ENCODE measurements around the gene CCDC6.
"Not testable (repeated sequence)": the region's sequence is repeated elsewhere in the genome, so short reads cannot be mapped to it uniquely, and the experiment has no call there.

The CCDC6 gene

DNA sequence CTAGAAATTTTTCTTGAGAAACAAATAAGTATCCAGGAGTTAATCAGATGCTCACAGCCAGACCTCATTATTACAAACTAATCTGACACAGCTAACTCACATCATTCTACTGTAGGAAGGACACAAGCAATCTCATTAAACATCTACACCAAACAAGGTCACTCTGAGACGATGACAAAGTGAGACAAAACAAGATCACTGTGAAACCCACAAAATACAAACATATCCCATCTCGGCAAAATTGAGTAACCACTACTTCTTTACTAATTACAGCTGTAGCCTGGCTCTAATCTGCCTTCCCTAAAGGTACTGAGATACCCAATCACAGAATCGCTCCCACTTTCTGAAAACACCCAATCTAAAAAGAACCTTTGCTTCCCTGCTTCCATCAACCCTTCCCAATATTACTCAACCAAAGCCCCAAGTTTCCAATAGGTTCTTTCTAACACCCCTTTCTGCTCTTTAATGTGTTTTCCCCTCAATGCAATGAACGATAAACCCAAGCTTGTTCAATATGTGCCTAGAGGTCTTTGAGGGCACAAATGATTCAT lies 26.9 kb downstream of the CCDC6 start:
- DNase-seq, result no peak

DNA sequence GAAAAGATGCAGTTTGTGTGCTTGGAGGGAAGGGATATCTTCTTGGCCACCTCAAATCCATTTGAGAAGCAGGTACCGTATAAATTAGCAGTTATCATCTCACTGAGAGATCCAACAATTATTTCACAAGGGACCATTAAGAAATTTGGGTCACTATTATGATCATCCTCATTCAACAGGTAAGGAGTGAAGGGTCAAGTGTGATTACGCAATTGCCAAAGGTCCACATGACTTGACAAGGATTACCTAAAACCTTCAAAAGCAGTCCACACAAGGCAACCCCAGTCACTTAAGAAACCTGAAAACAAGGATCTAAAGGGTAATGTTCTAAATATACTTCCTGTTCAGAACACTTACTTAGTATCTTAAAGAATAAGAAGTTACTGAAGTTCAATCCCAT lies 27.4 kb downstream of the CCDC6 start:
- DNase-seq, result no peak

DNA sequence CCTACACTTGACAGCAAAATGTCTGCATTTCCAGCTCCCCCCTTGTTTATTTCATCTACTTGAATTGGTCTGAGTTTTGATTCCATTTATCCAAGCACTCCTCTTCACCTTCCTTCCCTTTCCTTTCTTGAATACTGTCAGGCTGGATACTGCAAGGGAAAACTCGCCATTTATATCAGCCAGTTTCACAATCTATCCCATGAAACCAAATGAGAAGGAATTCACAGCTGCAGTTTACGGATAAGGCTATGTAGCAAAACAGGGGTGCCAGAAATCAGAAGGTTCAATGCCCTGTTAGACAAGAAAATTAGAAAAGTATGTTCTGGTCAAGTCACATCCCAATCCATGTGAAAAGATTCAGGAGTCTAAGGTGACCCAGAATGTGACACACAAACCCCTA lies 28.1 kb downstream of the CCDC6 start:
- DNase-seq, result no peak

DNA sequence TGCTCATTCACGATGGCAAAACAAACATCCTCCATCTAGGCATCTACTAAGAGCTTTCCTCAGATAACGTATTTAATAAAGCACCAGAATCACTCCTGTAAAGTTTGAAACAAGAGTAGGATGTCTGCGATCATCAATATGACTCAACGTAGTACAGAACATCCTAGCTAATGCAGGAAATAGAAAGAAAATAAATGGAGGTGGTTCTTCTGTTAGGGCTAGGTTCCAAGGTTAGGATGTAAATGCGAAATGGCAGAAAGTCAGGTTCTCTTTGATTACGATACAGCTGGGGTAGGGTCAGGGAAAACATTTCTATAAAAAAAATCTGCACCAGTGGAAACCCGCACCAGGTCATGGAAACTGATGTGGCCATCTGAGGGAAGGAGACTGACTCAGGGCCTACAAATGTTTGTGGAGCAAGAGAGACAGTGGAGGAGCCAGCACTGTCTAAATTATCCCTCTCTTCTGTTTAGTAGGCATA lies 29.1 kb downstream of the CCDC6 start:
- no peak for DNase-seq

DNA sequence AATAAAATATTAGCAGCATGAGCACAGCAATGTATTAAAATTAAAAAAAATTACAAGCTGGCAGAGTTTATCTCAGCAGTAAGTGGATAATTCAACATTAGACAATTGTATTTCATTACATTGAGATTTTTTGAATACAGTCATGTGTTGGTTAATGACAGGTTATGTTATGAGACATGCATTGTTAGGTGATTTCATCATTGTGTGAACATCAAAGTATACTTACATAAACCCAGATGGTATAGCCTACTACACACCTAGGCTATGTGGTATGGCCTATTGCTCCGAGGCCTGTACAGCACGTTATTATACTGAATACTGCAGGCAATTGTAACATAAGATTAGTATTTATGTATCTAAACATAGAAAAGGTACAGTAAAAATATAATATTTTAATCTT lies 29.7 kb downstream of the CCDC6 start:
- DNase-seq, result no peak

DNA sequence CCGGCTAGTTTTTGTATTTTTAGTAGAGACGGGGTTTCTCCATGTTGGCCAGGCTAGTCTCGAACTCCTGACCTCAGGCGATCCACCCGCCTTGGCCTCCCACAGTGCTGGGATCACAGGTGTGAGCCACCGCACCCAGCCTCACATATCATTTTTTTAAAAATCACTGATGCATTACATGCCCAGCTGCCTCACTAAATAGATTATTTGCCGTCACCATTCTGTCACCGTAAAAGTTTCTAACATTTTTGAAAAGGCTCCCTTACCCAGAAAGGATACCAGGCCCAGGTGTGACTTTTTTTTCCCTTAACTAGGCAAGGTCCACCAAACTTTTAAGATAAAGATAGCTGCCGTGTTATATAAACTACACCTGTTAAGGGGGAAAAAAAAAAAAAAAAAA lies 30.1 kb downstream of the CCDC6 start:
- DNase-seq, result not testable (repeated sequence)

DNA sequence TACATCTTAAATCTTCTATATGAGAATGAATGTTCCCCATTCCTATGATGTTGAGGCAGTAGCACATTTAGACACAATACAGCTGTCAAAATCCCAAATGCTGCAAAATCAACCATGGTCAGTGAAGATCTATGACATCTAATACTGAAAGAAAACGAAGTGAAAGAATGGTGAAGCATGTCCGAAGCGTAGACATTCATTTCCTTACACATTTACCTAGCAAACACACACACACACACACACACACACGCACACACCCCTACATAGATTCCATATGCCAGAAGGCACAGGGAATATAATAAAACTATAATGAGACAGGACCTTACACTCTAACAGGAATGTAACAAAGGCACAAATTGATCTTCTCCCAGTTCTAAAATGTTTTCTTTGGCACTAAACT lies 32.5 kb downstream of the CCDC6 start:
- no peak for DNase-seq

DNA sequence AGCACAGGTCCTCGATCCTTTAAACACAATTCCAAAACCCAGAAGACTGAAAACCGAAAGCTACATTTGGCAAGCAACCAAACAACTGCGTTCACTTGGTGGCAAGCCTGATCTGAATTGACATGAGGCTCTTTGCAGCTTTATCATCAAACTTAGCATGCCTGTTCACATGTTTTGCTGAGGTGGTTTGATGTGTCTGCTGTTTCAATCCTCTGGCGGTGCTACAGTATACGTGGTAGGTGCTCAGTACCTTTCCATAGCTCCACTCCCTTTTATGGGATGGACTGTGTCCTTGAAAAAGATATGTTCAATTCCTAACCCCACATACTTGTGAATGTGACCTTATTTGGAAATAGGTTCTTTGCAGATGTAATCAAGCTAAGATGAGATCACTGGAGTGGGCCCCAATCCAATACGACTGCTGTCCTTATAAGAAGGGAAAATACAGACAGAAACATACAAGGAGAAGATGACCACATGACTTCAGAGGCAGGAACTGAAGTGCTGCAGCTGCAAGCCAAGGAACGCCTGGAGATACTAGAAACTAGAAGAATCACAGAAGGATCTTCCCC lies 33.4 kb downstream of the CCDC6 start:
- DNase-seq, result no peak

DNA sequence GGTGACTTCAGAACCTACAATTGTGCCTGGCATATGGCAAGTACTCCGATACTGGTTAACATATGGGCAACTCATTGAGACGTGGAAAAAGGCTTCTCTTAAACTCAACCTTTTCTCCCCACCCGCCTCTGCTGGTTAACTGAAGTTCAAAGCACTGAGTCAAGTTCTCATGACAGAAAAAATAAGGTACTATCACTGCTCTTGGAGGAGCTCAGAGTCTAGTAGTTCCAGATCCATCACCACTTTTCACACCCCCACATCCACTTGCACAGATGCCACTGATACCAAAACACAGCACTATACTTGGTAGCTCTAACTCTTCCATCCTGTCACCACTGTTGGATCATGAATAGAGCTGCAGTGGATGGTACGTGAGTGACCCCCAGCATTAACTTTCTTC lies 36.2 kb downstream of the CCDC6 start:
- no peak for DNase-seq

DNA sequence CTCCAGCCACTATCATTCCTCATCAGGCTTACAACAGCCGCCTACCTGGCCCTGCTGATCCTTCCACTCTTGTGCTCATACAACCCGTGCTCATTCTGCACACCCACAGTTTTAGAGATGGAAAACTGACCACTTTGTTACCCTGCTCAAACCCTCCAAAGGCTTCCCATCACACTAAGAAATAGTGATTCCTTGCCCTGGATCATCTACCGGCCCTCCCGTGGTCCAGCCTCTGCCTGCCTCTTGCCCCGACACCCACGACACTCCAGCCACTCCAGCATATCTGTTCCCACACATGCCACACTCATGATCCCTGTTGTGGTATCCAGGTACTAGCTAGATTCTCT lies 36.8 kb downstream of the CCDC6 start:
- DNase-seq, result no peak

DNA sequence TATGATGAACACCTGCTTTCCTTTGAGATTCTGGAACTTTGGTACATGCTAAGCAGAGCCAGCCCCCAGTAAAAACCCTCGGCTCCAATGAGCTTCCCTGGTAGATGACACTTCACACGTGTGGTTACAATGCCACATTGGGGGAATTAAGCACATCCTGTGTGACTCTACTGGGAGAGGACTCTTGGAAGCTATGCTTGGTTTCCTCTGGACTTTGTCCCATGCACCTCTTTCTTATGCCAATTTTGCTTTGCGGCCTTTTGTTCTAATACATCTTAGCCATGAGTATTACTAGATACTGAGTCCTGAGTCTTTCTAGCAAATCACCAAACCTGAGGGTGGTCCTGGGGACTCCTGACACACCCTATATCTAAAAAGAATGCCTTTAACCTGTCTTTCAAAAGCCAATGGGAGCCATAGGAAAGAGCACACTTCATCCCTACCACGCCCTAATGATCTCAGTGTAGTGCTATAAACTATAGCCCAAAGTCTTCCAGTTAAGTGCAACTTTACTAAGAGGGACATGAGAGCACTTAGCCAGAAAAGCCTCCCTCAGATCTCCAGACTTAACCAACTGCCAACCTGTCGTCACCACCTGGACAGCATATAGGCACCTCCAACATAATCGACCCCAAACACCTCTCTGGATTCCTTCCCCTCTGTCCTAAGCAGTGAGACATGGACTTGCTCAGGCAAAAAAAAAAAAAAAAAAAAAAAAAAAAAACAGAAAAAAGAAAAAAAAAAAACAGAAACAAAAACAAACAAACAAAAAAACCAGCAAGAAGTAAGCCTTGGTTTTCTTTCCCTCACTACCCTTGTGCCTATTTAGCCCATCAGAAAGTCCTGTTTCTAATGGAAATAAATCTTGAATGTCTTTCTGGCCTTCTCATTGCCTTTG lies 37.4 kb downstream of the CCDC6 start:
- no peak for DNase-seq

DNA sequence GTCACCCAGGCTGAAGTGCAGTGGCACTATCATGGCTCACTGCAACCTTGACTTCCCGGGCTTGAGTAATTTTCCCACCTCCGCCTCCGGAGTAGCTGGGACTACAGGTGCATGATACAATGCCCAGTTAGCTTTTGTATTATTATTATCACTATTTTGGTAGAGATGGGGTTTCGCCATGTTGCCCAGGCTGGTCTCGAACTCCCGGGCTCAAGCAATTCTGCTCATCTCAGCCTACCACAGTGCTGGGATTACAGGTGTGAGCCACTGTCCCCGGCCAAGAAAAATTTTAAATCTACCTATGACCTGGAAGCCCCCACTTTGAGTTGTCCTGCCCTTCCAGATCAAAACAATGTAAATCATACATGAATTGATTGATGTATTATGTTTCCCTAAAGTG lies 38.8 kb downstream of the CCDC6 start:
- no peak for DNase-seq

DNA sequence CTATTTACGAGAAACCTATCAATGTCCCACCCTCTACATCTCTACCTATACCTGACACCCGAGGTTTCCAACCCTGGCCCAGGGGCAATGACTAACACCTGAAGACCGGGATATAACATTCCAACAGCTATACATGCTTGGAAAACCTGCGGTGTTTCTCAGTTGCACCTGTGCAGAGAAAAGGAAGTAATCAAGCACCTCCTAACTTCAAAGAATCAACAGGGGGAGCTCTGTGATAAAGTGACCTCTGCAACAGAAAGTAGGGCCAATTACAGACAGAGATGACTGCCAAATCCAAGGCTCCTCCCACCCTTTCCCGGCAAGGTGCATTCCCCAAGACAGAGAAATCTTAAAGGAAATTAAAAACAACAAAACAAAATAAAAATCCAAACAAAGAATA lies 41.3 kb downstream of the CCDC6 start:
- DNase-seq, result no peak

DNA sequence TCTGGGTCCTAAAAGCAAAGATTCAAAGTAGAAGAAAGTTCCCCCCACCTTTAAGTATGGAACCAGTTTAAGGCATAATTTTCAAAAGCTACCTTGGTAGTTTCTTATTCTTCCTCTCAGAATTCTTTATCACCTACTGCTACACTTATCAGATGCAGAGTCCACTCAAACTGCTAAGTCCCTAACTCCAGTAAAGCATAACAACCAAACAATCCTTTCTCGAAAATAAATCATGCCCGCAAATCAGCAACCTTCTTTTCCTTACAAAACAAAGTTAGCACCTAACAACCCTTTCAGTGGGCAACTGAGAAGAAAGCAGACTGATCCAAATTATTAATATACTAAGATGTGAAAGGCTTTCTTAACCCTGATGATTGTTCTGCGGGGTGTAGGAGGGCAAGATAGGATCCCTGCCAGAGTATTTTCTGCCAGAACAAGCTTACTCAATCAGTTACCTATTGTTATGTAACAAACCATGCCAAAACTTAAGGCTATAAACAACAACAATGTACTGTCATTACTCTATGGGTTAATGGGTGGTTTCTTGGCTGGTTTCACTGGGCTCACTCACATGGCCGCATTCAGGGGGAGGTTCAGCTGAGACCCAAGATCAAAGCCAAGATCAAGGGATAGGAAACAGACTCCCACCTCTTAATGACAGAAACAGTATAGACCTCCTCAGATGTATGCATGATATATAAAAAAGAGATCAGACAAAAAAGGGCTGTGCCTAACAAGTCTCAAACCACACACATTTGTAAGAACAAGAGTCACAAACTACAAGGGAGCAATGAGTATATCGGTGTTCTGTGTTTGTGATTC lies 42.0 kb downstream of the CCDC6 start:
- DNase-seq, result peak; percentile 28

DNA sequence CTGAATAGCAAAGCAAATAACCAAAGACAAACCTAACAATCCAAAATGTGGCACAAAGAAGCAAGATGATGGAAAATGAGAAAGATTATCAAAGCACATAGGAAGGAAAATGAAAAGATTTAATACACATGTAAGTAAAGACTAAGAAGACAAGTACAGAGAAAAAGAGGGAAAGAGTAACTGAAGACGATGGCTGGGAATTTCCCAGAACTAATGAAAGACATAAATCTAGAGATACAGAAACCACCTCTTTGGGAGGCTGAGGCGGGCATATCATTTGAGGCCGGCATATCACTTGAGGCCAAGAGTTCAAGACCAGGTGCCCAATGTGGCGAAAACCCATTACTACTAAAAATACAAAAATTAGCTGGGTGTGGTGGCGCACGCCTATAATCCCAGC lies 46.8 kb downstream of the CCDC6 start:
- no peak for DNase-seq

DNA sequence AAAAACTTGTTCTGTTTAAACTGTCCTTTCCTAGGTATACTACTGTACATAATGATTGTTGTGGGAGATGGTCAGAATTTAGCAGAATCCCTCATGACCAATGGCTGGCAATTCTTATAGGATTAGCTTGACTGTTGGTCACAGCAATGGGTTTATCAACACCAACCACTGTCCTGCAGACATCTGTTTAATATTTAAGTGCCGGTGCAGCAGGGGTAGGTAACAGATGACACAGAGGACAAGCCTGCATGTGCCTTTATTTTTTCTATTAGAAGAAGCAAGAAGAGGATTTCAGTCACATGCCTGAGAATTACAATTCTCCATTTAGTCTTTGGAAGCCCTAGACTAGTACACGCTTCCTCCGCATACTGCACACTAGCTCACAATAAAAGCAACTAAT lies 48.4 kb downstream of the CCDC6 start:
- DNase-seq, result no peak

DNA sequence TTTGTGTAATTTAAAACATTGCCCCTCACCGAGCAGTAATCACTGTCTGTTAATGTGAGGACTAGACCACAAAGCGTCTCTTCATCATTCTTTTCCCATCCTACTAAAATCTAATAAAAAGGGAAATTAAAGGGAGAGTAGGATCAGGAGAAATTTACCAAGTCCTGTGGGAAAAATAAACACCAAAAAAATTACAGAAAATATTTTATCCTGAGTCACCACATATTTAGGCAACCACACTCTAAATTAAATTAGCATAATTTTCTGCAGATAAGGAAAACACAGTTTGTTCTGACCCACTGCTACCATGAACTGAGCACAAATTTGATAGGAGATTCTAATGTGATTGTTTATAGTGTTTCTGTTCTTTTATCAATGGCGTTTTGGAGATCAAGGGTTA lies 49.3 kb downstream of the CCDC6 start:
- DNase-seq, result no peak

DNA sequence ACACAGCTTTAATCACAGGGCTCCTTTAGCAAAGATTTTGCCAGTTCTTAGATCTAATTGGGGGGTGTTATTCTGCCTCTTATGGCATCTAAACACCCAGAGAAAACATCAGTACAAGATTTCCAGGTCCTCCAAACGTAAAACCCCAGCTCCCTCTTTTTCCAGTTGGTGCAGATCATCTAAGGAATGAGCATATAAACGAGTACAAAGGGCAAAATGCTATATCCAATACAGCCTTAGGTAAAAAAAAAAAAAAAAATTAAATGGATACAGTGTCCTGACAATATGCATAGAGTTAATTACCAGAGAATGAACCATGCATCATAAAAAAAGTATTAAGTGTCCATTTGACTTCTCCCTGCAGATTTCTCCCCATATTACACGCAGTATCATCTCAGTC lies 50.3 kb downstream of the CCDC6 start:
- DNase-seq, result no peak

DNA sequence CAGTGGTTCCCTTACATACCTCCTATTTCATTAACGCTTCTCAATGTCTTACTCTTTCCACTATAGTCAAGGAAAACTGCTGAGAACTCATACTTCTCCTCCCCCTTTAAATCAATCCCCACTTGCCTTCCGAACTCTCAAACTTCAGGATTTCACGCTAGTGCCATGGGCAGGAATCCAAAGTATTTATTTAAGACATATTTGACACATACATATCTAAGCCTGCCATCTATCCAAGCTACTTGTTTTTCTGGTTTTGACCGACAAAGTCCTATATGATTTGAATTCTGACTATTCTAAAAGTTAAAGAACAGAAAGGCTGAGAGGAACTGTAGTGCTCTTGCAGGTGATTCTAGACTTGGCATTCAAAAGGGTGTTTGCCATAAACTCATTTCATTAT lies 51.8 kb downstream of the CCDC6 start:
- no peak for DNase-seq

DNA sequence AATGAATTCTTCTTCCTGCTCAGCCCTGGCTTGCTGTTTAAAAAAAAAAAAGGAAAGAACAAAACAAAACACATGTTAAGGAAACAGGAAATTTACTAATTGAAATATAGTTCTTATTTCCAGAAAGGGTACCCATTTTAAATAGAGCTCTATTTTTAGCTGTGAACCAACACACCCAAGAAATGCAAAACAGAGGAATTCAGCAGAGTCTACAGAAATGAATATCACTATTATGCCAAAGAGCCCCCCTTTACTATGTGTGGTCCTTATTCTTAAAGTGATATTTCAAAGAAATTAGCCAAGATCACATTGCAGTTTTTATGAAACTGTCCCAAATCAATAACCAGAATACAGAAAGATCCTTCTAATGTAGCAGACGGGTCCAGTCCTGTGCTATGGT lies 53.7 kb downstream of the CCDC6 start:
- no peak for DNase-seq

DNA sequence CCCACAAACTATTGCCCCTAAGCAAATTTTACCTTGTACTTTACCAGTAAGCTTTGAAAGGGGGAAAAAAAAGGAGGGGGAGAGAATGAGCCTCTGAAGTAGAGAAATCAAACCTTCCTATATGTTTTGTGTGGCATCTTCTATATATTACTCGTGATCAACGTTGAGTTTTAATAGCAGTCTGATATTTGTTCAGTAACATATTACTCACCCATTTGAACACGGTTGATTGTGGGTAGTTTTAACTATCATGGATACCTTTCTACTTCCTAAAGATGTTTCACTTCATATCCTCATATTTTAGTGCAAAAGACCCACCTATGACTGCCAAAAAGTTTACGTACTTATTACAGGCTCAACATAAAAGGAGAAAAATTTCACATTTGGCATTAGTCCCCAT lies 54.5 kb downstream of the CCDC6 start:
- no peak for DNase-seq

DNA sequence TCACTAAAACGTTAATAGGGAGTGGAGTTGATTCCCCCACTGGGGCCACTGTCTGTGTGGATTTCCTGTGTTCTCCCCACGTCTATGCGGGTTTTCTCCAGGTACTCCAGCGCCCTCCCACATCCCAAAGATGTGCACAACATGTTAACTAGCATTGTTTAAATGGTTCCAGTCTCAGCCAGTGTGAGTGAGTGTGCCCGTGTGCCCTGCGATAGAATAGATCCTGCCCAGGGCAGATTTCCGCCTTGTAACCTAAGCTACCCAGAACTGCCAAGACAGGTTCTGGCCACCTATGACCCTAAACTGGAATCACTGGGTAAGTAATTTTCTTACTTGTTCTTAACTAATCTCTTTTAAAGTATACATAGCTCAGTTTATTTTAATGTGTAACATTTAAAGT lies 58.5 kb downstream of the CCDC6 start:
- no peak for DNase-seq

DNA sequence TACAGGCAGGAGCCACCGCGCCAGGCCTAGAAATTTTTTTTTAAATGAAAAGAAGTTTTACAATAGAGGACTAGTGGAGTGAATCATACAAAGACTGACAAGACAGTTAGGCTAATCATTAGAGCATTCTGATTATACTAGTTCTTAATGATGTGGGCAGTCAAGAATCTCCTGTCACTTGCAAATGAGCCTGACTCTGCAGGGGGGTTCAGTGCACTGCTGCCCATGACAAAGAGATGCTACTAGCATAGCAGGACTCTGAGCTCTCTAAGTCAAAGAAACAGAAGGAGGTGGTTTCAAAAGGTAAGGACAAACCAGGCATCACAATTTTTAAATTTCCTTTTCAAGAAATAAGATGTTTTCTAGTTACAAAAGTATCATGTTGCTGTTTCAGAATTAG lies 59.0 kb downstream of the CCDC6 start:
- DNase-seq, result no peak

DNA sequence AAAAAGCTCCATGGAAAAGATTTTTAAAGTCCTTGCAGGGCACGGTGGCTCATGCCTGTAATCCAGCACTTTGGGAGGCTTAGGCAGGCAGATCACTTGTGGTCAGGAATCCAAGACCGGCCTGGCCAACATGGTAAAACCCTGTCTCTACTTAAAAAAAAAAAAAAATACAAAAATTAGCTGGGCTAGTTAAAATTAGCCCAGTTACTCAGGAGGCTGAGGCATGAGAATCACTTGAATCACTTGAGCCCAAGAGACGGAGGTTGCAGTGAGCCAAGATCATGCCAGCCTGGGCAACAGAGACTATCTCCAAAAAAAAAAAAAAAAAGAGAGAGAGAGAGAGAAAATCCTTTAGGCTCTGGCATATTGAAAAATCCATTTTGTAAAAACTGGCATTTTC lies 61.9 kb downstream of the CCDC6 start:
- DNase-seq, result no peak
